Panc1 (cell line): ENCODE results near the gene OSBP2.

ENCODE experiments used
- CTCF ChIP-seq: fragments of 450-650 bp; IDR thresholded peaks from 2 replicates; pipeline ENCODE4 v1.5.1; 2017; ENCODE audit warnings: mild to moderate bottlenecking
- SIN3A ChIP-seq: IDR thresholded peaks from 2 replicates; pipeline ENCODE4 v1.6.1; 2012; ENCODE audit warnings: low read depth, mild to moderate bottlenecking, low read length, moderate library complexity, borderline replicate concordance; ENCODE audit not compliant: insufficient read depth

DNA sequence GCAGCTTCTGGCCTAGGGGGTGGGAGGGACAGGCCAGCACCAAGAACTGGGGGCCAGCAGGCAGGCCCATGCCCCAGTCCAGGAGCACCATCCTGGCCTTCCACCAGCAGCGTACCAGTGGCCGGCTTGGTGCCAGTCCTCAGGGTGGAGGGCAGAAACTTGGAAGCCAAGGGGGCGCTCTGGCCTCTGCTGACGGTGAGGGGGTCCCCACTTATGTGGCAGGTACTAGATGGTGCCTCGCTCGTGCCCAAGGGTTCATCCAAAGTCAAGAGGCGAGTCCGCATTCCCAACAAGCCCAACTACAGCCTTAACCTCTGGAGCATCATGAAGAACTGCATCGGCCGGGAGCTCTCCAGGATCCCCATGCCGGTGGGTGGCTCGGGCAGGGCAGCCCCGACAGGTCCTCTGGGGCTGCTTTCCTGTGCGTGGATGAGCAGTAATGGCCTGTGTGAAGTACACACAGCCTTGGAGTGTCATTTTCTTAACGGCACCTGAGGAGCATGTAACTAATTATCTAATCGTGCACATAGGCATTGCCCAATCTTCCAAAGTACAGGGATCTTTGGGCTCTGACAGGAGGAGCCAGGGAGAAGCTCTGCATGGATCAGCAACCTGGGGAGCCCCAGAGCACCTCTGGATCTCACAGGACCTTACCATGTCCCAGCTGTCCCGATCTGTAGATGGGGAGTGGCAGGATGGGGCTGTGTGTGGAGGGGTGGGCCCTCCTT, 194.8 kb downstream of the OSBP2 start:
- TF ChIP-seq CTCF (no peak), SIN3A (no peak)
